Measurements from ENCODE around the gene GIGYF2. TPM values are rescaled to one million over a fixed set of nuclear protein-coding genes. Genes with fewer than 3 reads are reported as not detected.
"Not testable (repeated sequence)": the region's sequence is repeated elsewhere in the genome, so short reads cannot be mapped to it uniquely, and the experiment has no call there.

GIGYF2 gene
- polyA plus RNA-seq, 10 donors = 35.3 to 44.9 (median 39.3) TPM

DNA sequence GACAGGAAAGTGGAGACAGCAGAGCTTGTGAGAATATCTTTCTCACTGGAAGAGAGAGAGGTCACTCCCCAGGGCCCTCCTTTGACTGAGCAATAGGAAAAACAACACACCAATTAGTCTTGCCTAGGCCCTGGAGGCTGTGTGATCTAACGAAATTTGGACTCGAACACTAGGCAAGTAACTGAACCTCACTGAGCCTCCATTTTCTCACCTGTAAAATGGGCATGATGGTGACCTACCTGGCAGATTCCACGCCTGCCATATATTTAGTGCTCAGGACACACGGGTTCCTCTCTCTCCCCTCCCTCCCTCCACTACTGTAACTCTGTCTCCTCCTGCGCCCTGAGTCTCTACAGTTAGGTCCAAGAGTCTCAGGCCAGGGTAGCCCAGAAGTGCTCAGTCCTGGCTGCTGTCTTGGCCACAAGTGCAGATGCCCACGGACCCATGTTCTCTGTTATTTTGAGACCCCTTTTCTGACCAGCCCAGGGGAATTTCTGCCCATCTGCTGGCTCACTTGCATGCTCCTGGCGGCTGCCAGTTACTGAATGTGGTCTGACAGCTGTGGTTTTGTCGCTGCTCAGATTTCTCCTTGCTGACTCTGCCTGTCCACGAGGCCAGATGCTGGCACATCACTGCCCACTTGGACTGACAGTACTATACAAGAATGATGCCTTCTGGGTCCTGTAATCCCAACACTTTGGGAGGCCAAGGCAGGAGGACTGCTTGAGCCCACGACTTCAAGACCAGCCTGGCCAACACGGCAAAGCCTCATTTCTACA, 9.6 kb upstream of the GIGYF2 start:
- peak in 1 of 3 donors; percentile 40 for DNase-seq

DNA sequence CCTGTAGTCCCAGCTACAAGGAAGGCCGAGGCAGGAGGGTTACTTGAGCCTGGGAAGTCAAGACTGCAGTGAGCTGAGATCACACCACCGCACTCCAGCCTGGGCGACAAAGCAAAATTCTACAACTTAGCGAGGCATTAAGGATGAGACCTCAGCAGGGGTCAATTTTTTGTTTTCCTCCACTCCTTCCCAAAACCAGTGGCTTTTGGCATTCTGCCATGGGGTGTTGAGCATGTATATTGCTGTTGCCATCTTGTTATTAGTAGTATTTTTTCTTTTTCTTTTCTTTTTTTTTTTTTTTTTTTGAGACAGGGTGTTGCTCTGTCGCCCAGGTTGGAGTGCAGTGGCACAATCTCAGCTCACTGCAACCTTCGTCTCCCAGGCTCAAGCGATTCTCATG, 8.9 kb upstream of the GIGYF2 start:
- DNase-seq = no peak

DNA sequence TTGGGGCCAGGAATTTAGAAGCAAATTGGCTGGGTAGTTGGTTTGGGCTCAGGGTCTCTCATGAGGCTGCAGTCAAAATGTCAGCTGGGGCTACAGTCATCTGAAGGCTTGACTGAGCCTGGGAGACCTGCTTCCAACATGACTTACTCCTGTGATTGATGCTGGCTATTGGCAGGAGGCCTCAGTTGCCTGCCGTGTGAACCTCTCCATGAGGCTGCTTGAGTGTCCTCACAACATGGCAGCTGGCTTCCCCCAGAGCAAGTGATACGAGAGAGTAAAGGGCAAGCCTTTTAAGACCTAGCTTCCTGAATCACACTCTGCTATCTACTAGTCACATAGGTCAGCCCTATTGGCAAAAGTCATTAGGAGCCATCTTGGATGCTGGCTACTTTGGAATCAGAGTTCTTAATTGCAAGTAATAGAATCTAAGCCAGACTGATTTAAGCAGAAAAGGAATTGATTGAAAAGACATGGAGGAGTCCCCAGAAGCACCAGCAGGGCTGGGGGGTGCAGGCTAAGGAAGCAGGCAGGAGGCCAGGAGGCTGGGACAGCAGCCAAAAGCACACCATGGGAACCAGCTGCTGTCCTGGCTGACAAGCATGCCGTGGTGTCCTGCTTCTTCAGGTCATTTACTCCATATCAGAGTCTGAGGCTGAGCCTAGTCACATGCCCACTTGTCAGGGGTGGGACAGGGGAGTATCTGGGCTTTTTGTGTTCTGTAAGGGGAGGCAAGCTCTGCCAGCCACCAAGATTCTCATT, 7.8 kb upstream of the GIGYF2 start:
- DNase-seq = peak; percentile 38 to 54 (median 47)

DNA sequence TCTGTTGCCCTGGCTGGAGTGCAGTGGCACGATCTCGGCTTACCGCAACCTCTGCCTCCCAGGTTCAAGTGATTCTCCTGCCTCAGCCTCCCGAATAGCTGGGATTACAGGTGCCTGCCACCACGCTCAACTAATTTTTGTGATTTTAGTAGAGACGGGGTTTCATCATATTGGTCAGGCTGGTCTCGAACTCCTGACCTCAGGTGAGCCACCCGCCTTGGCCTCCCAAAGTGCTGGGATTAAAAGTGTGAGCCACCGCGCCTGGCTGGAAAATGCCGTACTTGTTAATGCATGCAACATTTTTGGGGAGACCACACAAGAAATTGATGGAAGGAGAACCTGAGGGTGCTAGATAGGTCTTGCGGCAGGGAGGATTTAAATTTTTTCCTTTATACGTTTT, 6.0 kb upstream of the GIGYF2 start:
- not testable (repeated sequence) for DNase-seq

DNA sequence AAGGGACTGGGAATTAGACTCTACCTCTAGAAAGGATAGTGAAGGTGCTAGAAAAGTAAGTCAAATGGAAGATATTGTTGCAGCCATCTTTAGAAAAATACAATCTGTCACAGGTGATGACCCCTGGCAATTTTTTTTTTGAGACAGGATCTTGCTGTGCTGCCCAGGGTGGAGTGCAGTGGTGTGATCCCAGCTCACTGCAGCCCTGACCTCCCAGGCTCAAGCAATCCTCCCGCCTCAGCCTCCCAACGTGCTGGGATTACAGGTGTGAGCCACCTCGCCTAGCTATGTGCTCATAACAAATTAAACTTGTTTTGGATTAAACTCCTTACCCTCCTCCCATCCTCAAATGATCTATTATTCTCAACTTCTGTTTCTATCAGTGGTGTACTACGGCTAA, 3.8 kb upstream of the GIGYF2 start:
- no peak for DNase-seq

DNA sequence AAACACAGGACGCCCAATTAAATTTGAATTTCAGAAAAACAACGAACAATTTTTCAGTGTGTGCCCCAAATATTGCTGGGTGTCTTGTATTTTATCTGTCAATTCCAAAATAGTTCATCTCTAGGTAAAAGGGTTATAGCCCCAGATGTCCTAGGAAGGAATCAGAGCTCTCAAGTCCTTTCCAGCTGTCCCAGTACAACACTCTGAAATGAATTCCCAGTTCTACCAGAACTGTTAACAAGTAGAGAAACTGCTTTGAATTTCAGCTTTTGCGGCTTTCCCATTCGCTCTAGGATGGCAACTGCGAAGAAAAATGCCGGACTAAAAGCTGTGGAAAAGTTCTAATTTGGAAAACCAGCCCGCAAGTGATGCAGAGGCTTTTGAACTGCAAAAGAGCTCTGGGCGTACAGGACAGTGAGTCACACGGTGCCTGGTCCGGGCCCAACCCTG, 497 bp upstream of the GIGYF2 start:
- no peak for DNase-seq

DNA sequence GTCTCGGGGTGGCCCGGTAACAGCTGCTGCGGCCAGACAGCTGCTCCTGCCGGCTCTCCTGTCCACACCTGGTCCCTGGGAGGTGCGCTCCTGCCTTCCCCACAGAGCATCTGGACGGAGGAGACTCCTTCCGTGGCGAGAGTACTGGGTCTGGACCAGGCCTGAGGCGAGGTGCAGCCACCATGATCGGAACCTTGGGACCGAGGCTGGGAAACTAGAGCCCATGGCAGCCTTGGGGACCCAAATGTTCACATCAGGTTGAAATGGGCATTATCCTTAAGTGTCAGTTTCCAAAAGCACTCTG, 628 bp downstream of the GIGYF2 start:
- no peak for DNase-seq

DNA sequence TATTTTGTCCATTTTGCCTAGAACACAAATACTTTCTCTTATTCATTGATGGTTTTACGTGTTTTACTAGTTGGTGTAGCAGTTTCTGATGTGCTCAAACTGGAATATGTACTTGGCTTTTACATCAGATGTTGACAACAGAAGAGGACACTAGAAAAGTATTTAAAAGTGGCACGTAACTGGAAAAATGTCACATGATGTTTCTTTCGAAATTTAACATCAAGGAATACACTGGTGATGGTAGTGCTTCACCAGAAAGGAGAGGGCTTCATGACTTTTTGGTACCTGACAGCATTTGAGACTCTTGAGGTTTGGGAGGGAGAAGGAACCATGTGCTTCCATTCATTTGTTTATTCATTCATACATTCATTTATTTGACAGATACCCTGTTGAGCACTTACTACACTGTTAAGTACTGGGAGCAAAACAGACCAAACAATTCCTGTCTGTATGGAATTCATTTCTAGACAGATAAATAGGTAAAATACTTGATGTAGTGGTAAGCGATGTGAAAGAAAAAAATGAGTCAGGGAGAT, 1.5 kb downstream of the GIGYF2 start:
- DNase-seq = no peak

DNA sequence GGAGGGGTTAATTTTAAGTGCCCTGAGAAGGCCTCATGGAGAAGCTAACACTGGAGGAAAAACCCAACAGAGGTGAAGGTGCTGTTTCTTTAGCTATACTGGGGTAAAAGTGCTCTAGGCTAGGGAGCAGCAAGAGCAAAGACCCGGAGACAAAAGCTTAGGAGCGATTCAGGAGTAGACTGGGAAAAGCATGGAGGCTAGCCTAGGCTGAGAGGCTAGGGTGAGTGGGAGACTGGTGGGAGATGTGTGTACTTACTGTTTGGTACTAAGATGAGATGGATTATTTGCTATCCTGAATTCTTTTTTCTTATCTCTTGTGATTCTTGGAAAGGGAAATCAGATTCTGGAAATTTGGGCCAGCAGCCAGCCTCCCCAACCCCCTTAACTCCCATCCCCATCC, 2.0 kb downstream of the GIGYF2 start:
- DNase-seq = no peak

DNA sequence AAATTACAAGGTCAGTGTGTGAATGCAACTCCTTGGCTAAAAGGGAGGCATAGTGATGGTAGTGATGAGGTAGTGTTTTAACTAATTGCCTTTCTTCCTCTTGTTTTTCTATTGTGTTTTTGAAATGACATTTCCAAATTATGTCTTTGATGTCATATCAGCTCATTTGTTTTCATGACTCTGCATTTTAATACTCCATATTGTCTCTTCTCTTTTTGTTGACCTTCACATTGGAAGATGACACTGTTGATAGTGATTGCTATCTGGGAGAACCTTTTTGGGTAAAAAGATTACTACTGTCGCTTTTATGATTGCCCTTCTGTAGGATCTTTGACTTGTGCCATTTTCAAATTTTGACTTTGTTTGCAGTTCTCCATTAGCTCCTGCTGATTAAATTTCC, 3.0 kb downstream of the GIGYF2 start:
- DNase-seq = no peak

DNA sequence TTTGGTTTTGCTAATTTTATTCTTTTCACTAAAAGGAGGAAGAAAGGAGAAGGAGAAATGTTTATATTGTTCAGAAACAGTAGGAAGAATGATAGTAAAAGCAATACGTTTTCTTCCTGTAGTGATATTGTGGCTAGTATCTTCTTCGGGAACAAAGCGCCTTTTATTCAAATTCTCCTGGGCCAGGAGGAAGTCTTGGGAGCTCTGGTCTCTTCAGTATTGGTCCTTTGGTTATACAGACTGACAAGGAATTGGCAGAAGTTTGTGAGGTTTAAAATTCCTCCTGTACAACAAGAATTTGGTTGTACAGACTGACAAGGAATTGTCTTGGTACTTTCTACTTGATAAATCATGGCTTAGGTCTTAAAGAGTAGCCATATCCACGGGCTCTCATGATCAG, 9.9 kb downstream of the GIGYF2 start:
- DNase-seq = no peak

DNA sequence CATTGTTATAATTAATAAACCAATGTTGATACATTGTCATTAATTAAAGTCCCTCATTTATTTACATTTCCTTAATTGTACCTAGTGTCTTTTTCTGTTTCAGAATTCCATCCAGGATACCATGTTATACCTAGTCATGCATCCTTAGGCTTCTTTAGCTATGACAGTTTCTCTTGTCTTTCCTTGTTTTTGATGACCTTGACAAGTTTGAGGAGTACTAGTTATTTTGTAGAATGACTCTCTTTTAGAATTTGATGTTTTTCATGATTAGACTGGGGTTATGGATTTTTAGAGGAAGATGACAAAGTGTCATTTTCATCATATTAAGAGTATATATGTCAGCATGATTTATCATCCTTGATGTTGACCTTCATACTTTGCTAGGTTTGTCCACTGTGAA, 16.4 kb downstream of the GIGYF2 start:
- no peak for DNase-seq

DNA sequence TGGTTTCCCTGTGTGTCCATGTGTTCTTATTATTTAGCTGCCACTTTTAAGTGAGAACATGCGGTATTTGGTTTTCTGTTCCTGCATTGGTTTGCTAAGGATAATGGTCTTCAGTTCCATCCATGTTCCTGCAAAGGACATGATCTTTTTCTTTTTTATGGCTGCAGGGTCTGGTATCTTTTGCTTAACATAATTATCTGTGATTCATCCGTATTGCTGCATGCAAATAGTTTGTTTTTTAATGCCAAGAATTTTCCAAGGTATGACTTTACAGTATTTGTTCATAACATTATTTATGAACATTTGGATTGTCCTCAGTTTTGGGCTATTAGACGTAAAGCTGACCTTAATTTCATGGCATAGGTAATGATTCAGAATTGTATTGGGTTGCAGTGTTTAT, 17.8 kb downstream of the GIGYF2 start:
- DNase-seq = no peak

DNA sequence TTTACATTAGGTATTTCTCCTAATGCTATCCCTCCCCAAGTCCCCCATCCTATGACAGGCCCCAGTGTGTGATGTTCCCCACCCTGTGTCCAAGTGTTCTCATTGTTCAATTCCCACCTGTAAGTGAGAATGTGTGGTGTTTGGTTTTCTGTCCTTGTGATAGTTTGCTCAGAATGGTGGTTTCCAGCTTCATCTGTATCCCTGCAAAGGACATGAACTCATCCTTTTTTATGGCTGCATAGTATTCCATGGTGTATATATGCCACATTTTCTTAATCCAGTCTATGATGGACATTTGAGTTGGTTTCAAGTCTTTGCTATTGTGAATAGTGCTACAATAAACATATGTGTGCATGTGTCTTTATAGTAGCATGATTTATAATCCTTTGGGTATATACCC, 22.9 kb downstream of the GIGYF2 start:
- not testable (repeated sequence) for DNase-seq

DNA sequence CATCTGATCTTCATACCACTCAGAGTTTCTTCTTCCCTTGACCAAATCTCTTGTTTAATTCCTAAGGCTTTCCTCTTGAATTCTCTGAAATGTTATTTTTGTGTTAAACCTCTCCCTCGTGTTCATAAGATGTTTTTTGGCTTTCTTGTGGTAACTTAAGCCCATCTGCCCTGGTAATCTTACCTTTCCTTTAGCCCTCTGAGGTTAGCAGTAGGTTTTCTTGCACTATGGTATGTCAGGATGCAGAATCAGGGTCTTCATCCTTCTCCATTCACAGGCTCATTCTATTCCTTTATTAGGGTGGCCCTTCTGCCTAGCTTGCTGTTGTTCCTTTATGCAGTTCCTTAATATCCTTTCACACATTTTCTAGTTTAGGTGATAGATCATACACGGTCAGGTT, 24.1 kb downstream of the GIGYF2 start:
- no peak for DNase-seq

DNA sequence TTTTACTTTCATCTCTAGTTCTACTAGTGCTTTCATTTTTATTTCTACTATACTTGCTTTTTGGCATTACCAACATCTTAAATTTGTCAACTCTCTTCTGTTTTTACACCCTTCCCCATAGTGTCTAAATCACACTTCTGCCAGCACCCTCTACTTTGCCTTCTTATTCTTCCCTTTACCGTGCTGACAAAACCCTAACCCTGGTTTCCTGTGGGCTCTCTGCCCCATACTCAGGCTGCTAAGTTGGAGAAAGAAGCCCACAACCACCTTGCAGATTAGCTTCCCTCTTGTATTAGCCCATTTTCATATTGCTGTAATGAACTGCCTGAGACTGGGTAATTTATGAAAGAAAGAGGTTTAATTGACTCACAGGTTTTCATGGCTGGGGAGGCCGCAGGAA, 24.8 kb downstream of the GIGYF2 start:
- DNase-seq = no peak

DNA sequence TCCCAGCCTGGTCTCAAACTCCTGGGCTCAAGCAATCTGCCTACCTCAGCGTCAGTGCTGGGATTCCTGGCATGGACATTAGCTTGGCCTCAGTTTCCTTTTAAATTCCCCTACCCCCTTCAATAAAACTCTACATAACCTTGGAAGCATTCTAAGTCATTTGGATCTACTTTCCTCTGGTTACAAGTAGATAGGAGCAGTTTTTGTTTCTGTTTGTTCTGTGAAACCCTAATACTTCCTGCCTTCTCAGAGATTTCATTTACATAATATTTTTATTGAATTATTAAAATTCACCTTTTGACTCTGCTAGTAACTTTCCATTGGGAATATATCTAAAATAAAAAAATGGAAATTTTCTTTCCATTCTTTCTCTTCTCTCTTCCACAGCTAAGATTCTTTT, 25.9 kb downstream of the GIGYF2 start:
- DNase-seq = no peak

DNA sequence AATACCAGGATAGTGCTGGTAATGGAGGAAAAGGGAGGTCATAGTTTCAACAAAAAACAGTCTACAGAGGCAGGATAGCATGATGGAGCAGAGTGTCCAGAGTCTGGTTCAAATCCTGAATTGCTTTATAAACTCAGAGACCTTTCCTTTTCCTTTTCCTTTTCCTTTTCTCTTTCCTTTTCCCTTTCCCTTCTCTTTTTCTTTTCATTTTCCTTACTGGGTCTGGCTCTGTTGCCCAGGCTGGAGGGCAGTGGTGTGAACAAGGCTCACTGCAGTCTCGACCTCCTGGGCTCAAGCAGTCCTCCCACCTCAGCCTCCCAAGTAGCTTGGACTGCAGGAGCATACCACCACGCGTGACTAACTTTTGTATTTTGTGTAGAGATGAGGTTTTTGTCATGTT, 31.7 kb downstream of the GIGYF2 start:
- no peak for DNase-seq

DNA sequence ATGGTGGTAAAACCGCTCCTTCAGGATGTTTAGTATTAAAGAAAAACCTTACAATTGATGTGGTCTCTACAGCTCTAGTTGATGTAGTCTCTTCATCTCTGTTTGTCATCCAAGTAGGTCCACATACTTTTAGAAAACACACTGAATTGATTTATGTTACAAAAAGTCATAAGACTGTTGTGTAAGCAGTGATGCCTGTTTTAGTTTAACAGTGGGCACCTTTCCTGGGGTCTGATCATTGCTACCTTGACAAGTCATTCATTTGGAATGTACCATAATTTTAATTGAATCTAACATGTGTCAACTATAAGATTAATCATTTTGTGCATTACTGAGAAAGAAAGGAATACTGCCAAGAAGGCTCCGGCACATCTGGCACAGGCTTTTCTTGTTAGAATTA, 34.3 kb downstream of the GIGYF2 start:
- DNase-seq = peak; percentile 6 to 21 (median 8)

DNA sequence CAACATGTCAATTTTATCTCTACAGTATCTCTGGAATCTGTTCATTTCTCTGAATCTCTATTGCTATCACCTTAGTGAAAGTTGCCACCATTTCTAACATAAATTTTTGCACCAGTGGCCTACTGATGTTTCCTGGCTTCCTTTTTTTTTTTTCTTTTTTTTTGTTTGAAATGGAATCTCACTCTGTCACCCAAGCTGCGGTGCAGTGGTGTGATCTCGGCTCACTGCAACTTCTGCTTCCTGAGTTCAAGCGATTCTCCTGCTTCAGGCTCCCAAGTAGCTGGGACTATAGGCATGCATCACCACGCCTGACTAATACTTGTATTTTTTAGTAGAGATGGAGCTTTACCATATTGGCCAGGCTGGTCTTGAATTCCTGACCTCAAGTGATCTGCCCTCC, 44.2 kb downstream of the GIGYF2 start:
- DNase-seq = no peak

DNA sequence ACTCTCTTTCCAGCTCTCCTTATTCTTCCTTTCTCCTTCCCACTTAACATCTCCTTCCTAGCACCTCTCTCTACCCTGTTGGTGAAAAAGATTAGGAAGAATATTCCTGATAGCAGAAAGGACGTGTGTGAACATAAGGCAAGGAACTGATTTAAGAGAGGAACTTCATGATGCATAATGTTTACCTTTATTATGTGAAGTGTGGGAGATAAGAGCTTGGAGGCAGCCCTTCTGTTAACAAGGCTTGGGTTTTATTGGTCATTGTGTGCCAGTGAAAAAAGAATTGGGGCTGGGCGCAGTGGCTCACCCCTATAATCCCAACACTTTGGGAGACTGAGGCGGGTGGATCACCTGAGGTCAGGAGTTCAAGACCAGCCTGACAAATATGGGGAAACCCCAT, 44.8 kb downstream of the GIGYF2 start:
- DNase-seq = no peak

DNA sequence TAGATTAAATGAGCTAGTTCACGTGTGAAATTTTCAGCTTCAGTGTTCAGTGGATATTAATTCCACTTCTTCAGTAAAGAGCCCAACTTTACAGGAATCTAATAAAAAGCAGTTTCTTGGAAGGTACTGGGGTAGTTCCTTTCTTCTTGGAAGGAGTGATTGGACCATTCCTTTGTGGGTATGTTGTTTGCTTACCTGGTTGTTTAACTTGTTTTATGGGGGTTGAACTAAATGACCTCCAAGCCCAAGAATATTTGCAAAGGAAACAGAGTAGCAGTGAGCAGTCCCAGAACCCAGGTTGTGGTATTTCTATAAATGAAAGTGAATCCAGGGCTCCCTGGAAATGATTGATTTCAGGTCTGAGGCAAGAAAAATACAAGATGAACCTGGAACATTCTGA, 47.8 kb downstream of the GIGYF2 start:
- DNase-seq = no peak

DNA sequence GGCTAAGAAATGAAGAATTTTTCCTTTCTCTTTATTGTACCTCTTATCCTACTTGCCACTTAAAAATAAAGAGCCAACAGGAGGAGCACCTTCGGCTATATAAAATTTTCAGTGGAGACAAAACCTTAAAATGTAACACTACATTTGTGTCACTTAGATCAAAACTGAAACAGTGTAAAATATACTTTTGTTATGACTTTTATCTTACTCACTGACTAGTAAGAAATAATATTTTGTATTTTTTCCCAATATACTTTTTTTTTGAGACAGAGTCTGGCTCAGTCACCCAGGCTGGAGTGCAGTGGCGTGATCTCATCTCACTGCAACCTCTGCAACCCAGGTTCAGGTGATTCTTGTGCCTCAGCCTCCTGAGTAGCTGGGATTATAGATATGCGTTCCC, 50.9 kb downstream of the GIGYF2 start:
- DNase-seq = no peak
